WTC11 (cell line): ENCODE data around the gene ADAMTS8. TPM values are rescaled to one million over a fixed set of nuclear protein-coding genes. Genes with fewer than 3 reads are reported as not detected.

Experiments
- ATAC-seq: fragments of 200-7000 bp; cut with Tn5 transposase; 2 replicates; pipeline ENCODE4 v1.10.0; 2021; ENCODE audit warnings: mild to moderate bottlenecking, moderate library complexity
- CTCF ChIA-PET: fragments of 300-600 bp; sonication (Branson Sonifier 250); formaldehyde crosslinking; loops from one replicate; lab custom pipeline; 2021; ENCODE audit warnings: antibody characterized with exemption; lab: Charles Lee
- POLR2A ChIA-PET: fragments of 350-600 bp; sonication (Branson Sonifier 250); formaldehyde crosslinking; loops from one replicate; lab custom pipeline; 2021; ENCODE audit warnings: antibody characterized with exemption; lab: Charles Lee
- DNase-seq: peaks from one replicate; pipeline ENCODE4 v3.0.0; 2021; ENCODE audit warnings: low spot score
- H3K27ac Mint-ChIP-seq: 2 replicates; pipeline ENCODE4 v1.8.0; 2021; ENCODE audit warnings: mixed read lengths
- H3K27me3 Mint-ChIP-seq: 2 replicates; pipeline ENCODE4 v1.8.0; 2021; ENCODE audit warnings: low read depth, mild to moderate bottlenecking, moderate library complexity, mixed read lengths
- H3K36me3 Mint-ChIP-seq: 2 replicates; pipeline ENCODE4 v1.8.0; 2021; ENCODE audit warnings: mixed read lengths
- H3K4me1 Mint-ChIP-seq: 2 replicates; pipeline ENCODE4 v1.8.0; 2022; ENCODE audit warnings: mixed read lengths
- H3K4me3 Mint-ChIP-seq: 2 replicates; pipeline ENCODE4 v1.8.0; 2021; ENCODE audit warnings: mild to moderate bottlenecking, moderate library complexity, mixed read lengths
- H3K9me3 Mint-ChIP-seq: 2 replicates; pipeline ENCODE4 v1.8.0; 2021; ENCODE audit warnings: mixed read lengths
- ARID4B ChIP-seq: sonication (generic); formaldehyde crosslinking; IDR thresholded peaks from 2 replicates; pipeline ENCODE4 v1.8.0; 2023; ENCODE audit warnings: missing genetic modification reagents, mild to moderate bottlenecking, borderline replicate concordance
- ATF6 ChIP-seq: sonication (generic); formaldehyde crosslinking; IDR thresholded peaks from 2 replicates; pipeline ENCODE4 v1.8.1; 2023; ENCODE audit warnings: mild to moderate bottlenecking, missing genetic modification reagents
- ELF4 ChIP-seq: sonication (generic); formaldehyde crosslinking; IDR thresholded peaks from 2 replicates; pipeline ENCODE4 v1.8.1; 2022; ENCODE audit warnings: low read depth, mild to moderate bottlenecking, moderate library complexity, missing genetic modification reagents
- ESRRA ChIP-seq: sonication (generic); formaldehyde crosslinking; IDR thresholded peaks from 2 replicates; pipeline ENCODE4 v1.8.1; 2022; ENCODE audit warnings: mild to moderate bottlenecking, missing genetic modification reagents, borderline replicate concordance
- FOXP4 ChIP-seq: sonication (generic); formaldehyde crosslinking; IDR thresholded peaks from 2 replicates; pipeline ENCODE4 v1.8.0; 2022; ENCODE audit warnings: mild to moderate bottlenecking, missing genetic modification reagents
- HMGA2 ChIP-seq: fragments of 250-450 bp; sonication (Bioruptor Pico); IDR thresholded peaks from 2 replicates; pipeline ENCODE4 v1.4.0; 2021; ENCODE audit warnings: mild to moderate bottlenecking, moderate library complexity
- IRF1 ChIP-seq: sonication (generic); formaldehyde crosslinking; IDR thresholded peaks from 2 replicates; pipeline ENCODE4 v1.8.0; 2023; ENCODE audit warnings: missing genetic modification reagents
- IRF2 ChIP-seq: sonication (generic); formaldehyde crosslinking; IDR thresholded peaks from 2 replicates; pipeline ENCODE4 v1.8.0; 2022; ENCODE audit warnings: low read depth, missing genetic modification reagents, borderline replicate concordance
- MXD4 ChIP-seq: fragments of 250-450 bp; sonication (Bioruptor Pico); IDR thresholded peaks from 2 replicates; pipeline ENCODE4 v1.8.0; 2021; ENCODE audit warnings: mild to moderate bottlenecking, moderate library complexity, borderline replicate concordance
- MYBL2 ChIP-seq: sonication (generic); formaldehyde crosslinking; IDR thresholded peaks from 2 replicates; pipeline ENCODE4 v1.8.1; 2023; ENCODE audit warnings: mild to moderate bottlenecking, moderate library complexity, missing genetic modification reagents
- NFE2L1 ChIP-seq: sonication (generic); formaldehyde crosslinking; IDR thresholded peaks from 2 replicates; pipeline ENCODE4 v1.8.1; 2023; ENCODE audit warnings: missing genetic modification reagents
- NR3C1 ChIP-seq: sonication (generic); formaldehyde crosslinking; conservative IDR thresholded peaks from 2 replicates; pipeline ENCODE4 v1.8.1; 2023; ENCODE audit warnings: low read depth, mild to moderate bottlenecking, missing genetic modification reagents
- TEAD4 ChIP-seq: sonication (generic); formaldehyde crosslinking; IDR thresholded peaks from 2 replicates; pipeline ENCODE4 v1.8.0; 2022; ENCODE audit warnings: mild to moderate bottlenecking, missing genetic modification reagents
- ZNF317 ChIP-seq: sonication (generic); formaldehyde crosslinking; IDR thresholded peaks from 2 replicates; pipeline ENCODE4 v1.8.1; 2023; ENCODE audit warnings: low read depth, mild to moderate bottlenecking, moderate library complexity, missing genetic modification reagents, borderline replicate concordance
- ZNF423 ChIP-seq: fragments of 250-450 bp; sonication (Bioruptor Pico); IDR thresholded peaks from 2 replicates; pipeline ENCODE4 v2.1.2; 2022; ENCODE audit warnings: mild to moderate bottlenecking, moderate library complexity
- total RNA-seq: library from RNA; stranded (reverse); gene quantifications from 3 replicates; pipeline ENCODE4 v1.2.3, GENCODE V29; 2021

The ADAMTS8 gene
- total RNA-seq, 1 experiment from 2014 or later, result 9.9 TPM

GRCh38 chr11:130403271-130403804 lies 25.1 kb downstream of the ADAMTS8 start (continued):
- TF ChIP-seq FOXP4 (CRISPR knock-in tag) (peak; percentile 34; the same call in 1 of the 2 replicates), ESRRA (CRISPR knock-in tag) (no peak), ZNF317 (CRISPR knock-in tag) (no peak), MXD4 (CRISPR knock-in tag) (no peak), IRF2 (CRISPR knock-in tag) (no peak)

GRCh38 chr11:130402570-130402969 lies 25.8 kb downstream of the ADAMTS8 start:
- peaks cover 9% of the 10 kb centered on the region for H3K27me3 Mint-ChIP-seq
- CTCF ChIA-PET, result no interaction called here
- no peaks in the 10 kb centered on the region for H3K9me3 Mint-ChIP-seq
- peak overlapping the region; percentile 96; the same call in 1 of the 2 replicates for H3K27ac Mint-ChIP-seq
- DNase-seq (no peak), ATAC-seq (no peak)
- peaks cover 9% of the 10 kb centered on the region; the same call in 1 of the 2 replicates for H3K36me3 Mint-ChIP-seq
- TF ChIP-seq TEAD4 (CRISPR knock-in tag), result no peak
- TF ChIP-seq FOXP4 (CRISPR knock-in tag), result no peak
- TF ChIP-seq ARID4B (CRISPR knock-in tag), result no peak
- TF ChIP-seq ATF6, result no peak
- TF ChIP-seq MYBL2, result no peak
- TF ChIP-seq ZNF423 (CRISPR knock-in tag), result no peak
- no peak for TF ChIP-seq NFE2L1
- no peak for TF ChIP-seq HMGA2
- TF ChIP-seq ELF4, result no peak
- TF ChIP-seq IRF1 (CRISPR knock-in tag), result no peak
- no peak for TF ChIP-seq NR3C1 (CRISPR knock-in tag)
- TF ChIP-seq, all 79 proteins: peak for 0
- no peak overlapping the region for H3K4me3 Mint-ChIP-seq
- peaks cover 77% of the 10 kb centered on the region for H3K4me1 Mint-ChIP-seq
- POLR2A ChIA-PET, result no interaction called here
